ENCODE data around the gene GVQW3.
"Not testable (repeated sequence)": the region's sequence is repeated elsewhere in the genome, so short reads cannot be mapped to it uniquely, and the experiment has no call there.

The GVQW3 gene

GRCh38 chr11:76391021-76391420 lies 9.9 kb downstream of the GVQW3 start:
- peak; percentile 47 for DNase-seq

GRCh38 chr11:76391811-76392475 lies 10.8 kb downstream of the GVQW3 start:
- DNase-seq = no peak

- no peak for DNase-seq
Observed at GRCh38 chr11:76392870-76393269, 11.7 kb downstream of the GVQW3 start.

DNA sequence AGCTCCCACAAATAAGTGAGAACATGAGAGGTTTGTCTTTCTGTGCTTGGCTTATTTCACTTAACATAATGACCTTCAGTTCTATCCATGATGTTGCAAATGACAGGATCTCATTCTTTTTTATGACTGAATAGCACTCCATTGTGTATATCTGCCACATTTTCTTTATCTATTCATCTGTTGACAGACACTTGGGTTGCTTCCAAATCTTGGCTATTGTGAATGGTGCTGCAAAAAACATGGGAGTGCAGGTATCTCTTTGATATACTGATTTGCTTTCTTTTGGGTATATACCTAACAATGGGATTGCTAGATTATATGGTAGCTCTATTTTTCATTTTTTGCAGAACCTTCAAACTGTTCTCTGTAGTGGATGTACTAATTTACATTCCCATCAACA lies 13.3 kb downstream of the GVQW3 start:
- no peak for DNase-seq

GRCh38 chr11:76395296-76395695 lies 14.2 kb downstream of the GVQW3 start:
- DNase-seq = no peak

GRCh38 chr11:76397383-76397782 lies 16.3 kb downstream of the GVQW3 start:
- DNase-seq = no peak

DNA sequence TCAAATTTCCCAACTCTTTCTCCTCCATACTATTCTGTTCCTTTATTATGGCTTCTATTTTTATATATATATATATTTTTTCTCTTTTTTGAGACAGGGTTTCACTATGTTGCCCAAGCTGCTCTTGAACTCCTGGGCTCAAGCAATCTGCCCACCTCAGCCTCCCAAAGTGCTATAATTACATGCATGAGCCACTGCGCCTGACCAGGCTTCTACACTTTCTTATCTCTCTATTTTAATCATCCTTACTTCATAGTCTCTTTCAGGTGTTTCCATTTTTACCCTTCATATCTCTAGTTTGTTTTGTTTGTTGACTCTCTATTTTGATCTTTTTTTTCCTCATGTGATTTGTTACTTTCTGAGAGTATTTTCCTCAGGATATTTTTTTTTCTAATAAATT lies 19.8 kb downstream of the GVQW3 start:
- DNase-seq = no peak

GRCh38 chr11:76401484-76401883 lies 20.4 kb downstream of the GVQW3 start:
- DNase-seq = not testable (repeated sequence)

DNA sequence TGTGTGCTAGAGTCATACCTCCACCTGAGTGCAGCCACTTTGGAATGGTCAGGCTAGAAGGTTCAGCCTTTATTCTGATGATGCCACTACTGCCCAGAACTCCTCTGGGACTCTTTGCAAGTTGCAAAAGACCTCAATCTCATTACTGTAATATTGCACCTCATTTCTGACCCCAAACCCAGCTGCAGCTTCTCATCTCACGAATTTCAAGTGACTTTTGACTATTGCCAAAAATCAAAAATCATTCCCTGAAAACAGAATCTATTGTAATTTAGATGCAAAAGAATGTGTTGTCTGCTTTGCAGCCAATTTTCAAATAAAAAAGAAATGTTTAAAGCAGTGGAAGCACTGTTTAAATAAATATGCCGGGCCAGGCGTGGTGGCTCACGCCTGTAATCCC lies 25.2 kb downstream of the GVQW3 start:
- DNase-seq = no peak

- DNase-seq = no peak
Observed at GRCh38 chr11:76408171-76408965, 27.2 kb downstream of the GVQW3 start.

DNA sequence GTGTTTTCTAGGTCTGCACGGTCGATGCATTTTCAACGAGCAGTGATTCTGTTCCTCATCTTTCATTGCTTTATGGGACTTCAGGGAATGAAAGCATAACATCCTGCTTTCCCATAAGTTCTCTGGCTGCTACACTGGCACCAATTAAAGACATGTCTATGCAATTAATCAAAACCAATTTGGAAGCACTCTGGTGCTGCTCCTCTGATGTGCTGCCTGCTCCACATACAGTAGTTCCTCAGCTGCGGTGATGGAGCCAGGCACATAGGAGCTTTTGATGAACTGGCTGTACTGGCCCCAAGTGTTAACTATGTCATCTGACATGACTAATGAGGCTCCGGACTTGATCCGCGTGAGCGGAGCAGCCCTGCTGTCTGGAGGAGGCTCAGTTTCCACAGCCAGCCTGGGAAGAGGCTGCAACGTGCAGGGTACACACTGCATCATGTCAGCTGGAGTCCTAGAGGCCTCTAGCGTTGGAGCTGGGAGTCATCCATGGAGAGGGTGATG lies 29.8 kb downstream of the GVQW3 start:
- no peak for DNase-seq

DNA sequence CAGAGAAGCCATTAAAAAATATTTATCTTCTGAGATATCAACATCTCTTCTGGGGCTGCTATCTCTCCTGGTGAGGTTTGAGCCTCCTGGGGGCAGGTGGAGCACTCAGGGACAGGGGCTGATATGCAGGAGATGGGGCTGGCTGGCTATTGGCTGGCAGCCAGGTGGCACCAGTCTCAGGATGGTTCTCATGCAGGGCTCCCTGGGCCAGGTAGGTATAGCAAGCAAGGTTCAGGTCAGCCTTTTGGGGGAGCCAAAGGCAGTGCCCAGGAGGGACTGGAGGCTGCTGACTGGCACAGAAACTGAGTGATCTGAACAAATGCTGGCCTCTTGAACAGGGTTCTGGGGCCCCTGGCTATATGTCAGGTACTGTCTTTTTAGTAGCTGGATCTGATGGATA lies 34.0 kb downstream of the GVQW3 start:
- no peak for DNase-seq

DNA sequence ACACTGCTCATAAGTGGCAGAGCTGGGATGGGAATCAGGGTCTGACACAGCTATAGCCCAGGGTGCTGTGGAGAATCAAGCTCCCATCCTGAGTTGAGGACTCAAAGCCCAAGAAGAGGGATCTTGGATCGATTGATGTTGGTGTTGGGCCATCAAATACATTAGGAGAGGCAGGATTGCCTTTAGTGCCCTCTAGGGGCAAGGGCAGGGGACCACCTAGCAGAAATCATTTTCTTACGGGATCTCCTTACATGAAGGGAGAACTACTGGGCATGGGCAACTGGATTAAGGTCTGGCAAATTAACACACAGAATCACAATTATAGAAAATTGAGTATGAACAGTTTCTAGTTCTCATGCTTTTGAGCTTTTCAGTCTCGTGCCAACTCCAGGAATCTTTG lies 38.8 kb downstream of the GVQW3 start:
- DNase-seq = no peak

- no peak for DNase-seq
Observed at GRCh38 chr11:76424379-76424778, 43.3 kb downstream of the GVQW3 start.

DNA sequence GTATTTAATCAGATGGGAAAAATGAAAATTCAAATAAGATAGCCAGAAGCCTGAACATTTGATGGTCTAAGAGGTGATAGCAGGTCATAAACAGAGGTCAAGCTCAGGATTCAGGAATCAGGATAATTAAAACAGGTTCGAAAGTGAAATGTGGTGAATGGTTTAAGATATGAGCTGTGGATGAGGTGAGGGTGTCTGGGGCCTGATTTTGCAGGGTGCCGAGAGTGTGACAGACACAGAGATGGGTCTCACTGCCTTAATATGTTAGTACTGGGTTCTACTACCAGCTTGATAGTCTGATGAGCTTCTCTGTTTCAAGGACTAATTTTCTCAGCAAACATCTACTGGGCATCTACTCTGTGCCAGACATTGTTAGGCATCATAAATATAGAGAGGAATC lies 43.8 kb downstream of the GVQW3 start:
- DNase-seq = no peak

DNA sequence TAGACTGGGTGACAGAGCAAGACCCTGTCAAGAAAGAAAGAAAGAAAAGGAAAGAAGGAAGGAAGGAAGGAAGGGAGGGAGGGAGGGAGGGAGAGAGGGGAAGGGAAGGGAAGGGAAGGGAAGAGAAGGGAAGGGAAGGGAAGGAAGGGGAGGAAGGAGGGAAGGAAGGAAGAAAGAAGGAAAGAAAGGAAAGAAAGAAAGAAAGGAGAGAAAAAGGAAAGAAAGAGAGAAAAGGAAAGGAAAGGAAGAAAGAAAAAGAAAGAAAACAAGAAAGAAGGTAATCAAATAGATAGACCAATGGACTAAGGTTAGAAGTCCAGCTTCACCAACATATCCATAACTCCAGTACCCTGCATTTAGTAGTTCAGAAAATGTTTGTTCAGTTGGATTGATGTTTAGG lies 45.5 kb downstream of the GVQW3 start:
- no peak for DNase-seq

- DNase-seq = no peak
Observed at GRCh38 chr11:76436020-76436419, 54.9 kb downstream of the GVQW3 start.

- DNase-seq = no peak
Observed at GRCh38 chr11:76443268-76443980, 62.3 kb downstream of the GVQW3 start.

- no peak for DNase-seq
Observed at GRCh38 chr11:76444065-76444383, 62.9 kb downstream of the GVQW3 start.

- DNase-seq = peak; percentile 99
Observed at GRCh38 chr11:76444384-76445120, 63.4 kb downstream of the GVQW3 start, which contains the start of gene EMSY. TSS of gene EMSY (plus strand) at chr11:76445018. CDS start at chr11:76446939, 1,921 bp downstream.

GRCh38 chr11:76445121-76446084 lies 64.3 kb downstream of the GVQW3 start:
- DNase-seq = peak; percentile 10

- DNase-seq = no peak
Observed at GRCh38 chr11:76448506-76448905, 67.4 kb downstream of the GVQW3 start.

Data from NCI-H1417 treated with DMSO at 0.1 percent for 48 hours (cell line).